Smooth muscle cell (in vitro differentiated cells): Measurements from ENCODE around the gene BCL6. TPM values are rescaled to one million over a fixed set of nuclear protein-coding genes. Genes with fewer than 3 reads are reported as not detected.

Experiments used
- DNase-seq: peaks from one replicate; lab custom pipeline; 2025; ENCODE audit not compliant: unreplicated experiment; lab: John Stamatoyannopoulos, UW
- H2AFZ ChIP-seq: fragments of 200-600 bp; sonication (generic); 2 replicates; pipeline ENCODE4 v1.6.0; 2016; ENCODE audit warnings: antibody characterized with exemption, low read depth, mild to moderate bottlenecking
- H3F3A ChIP-seq: fragments of 200-600 bp; sonication (generic); 2 replicates; pipeline ENCODE4 v1.6.0; 2017; ENCODE audit warnings: antibody characterized with exemption, low read depth
- H3K27ac ChIP-seq: fragments of 200-600 bp; sonication (generic); 2 replicates; pipeline ENCODE4 v1.5.1; 2016; ENCODE audit warnings: low read depth, mild to moderate bottlenecking
- H3K27me3 ChIP-seq: fragments of 200-600 bp; sonication (generic); 2 replicates; pipeline ENCODE4 v1.6.1; 2016; ENCODE audit warnings: low read depth, mild to moderate bottlenecking
- H3K36me3 ChIP-seq: fragments of 200-600 bp; sonication (generic); 2 replicates; pipeline ENCODE4 v1.5.1; 2016; ENCODE audit warnings: low read depth
- H3K4me1 ChIP-seq: fragments of 200-600 bp; sonication (generic); 2 replicates; pipeline ENCODE4 v1.5.1; 2016; ENCODE audit warnings: low read depth
- H3K4me2 ChIP-seq: fragments of 200-600 bp; sonication (generic); 2 replicates; pipeline ENCODE4 v1.6.0; 2016; ENCODE audit warnings: mild to moderate bottlenecking
- H3K4me3 ChIP-seq: fragments of 200-600 bp; sonication (generic); 2 replicates; pipeline ENCODE4 v1.5.1; 2016; ENCODE audit warnings: mild to moderate bottlenecking
- H3K79me2 ChIP-seq: fragments of 200-600 bp; sonication (generic); 2 replicates; pipeline ENCODE4 v1.6.0; 2016; ENCODE audit warnings: low read depth, mild to moderate bottlenecking
- H3K9ac ChIP-seq: fragments of 200-600 bp; sonication (generic); 2 replicates; pipeline ENCODE4 v1.6.0; 2016; ENCODE audit warnings: low read depth
- H3K9me3 ChIP-seq: fragments of 200-600 bp; sonication (generic); replicated peaks from 2 replicates; pipeline ENCODE4 v1.5.1; 2016; ENCODE audit warnings: low read depth
- H4K20me1 ChIP-seq: fragments of 200-600 bp; sonication (generic); 2 replicates; pipeline ENCODE4 v1.6.0; 2016; ENCODE audit warnings: low read depth
- WGBS: methylation state at CpG from one replicate; pipeline ENCODE4 v1.1.7; 2016; ENCODE audit warnings: low lambda C conversion rate; 5-methylcytosine and 5-hydroxymethylcytosine counted together
- polyA plus RNA-seq: library from polyadenylated mRNA; unstranded; fragments of >200 nt; fragmentation: Nextera tagmentation; extraction: Ambion mirVana; gene quantifications from 2 replicates; pipeline ENCODE4 v1.2.1, GENCODE V29; 2016
- total RNA-seq: library from RNA; depleted of rRNA; stranded (reverse); fragments of >200 nt; gene quantifications from 2 replicates; pipeline ENCODE4 v1.2.3, GENCODE V29; 2014
- TF ChIP-seq, protein P1 (sequence below): fragments of 200-600 bp; sonication (generic); IDR thresholded peaks from 2 replicates; pipeline ENCODE4 v1.5.1; 2017; ENCODE audit warnings: borderline replicate concordance, mild to moderate bottlenecking, antibody characterized with exemption; ENCODE audit not compliant: insufficient read depth, poor library complexity, severe bottlenecking

Gene BCL6
- total and polyA plus RNA-seq, 2 experiments from 2014 or later: 18.3 to 39.1 TPM

GRCh38 chr3:187700249-187700648 lies 45.0 kb downstream of the BCL6 start:
- TF ChIP-seq, protein P1, sequence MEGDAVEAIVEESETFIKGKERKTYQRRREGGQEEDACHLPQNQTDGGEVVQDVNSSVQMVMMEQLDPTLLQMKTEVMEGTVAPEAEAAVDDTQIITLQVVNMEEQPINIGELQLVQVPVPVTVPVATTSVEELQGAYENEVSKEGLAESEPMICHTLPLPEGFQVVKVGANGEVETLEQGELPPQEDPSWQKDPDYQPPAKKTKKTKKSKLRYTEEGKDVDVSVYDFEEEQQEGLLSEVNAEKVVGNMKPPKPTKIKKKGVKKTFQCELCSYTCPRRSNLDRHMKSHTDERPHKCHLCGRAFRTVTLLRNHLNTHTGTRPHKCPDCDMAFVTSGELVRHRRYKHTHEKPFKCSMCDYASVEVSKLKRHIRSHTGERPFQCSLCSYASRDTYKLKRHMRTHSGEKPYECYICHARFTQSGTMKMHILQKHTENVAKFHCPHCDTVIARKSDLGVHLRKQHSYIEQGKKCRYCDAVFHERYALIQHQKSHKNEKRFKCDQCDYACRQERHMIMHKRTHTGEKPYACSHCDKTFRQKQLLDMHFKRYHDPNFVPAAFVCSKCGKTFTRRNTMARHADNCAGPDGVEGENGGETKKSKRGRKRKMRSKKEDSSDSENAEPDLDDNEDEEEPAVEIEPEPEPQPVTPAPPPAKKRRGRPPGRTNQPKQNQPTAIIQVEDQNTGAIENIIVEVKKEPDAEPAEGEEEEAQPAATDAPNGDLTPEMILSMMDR: no peak
- no peaks in the 10 kb centered on the region for H4K20me1 ChIP-seq
- 98% methylated on average over 2 of the region's 2 CpGs for WGBS
- H3K9ac ChIP-seq: no peak overlapping the region
- no peaks in the 10 kb centered on the region for H3F3A ChIP-seq
- no peak for DNase-seq
- peaks cover 6% of the 10 kb centered on the region for H3K27me3 ChIP-seq
- no peak overlapping the region for H3K4me3 ChIP-seq
- H3K4me2 ChIP-seq: no peak overlapping the region
- H2AFZ ChIP-seq: no peak overlapping the region
- no peak overlapping the region for H3K27ac ChIP-seq
- no peaks in the 10 kb centered on the region for H3K36me3 ChIP-seq
- H3K9me3 ChIP-seq: no peaks in the 10 kb centered on the region
- no peaks in the 10 kb centered on the region for H3K79me2 ChIP-seq
- no peaks in the 10 kb centered on the region for H3K4me1 ChIP-seq

- no peaks in the 10 kb centered on the region for H3F3A ChIP-seq
- H4K20me1 ChIP-seq: no peaks in the 10 kb centered on the region
- WGBS: 94% methylated on average over 30 of the region's 42 CpGs
- peaks cover 6% of the 10 kb centered on the region for H3K27me3 ChIP-seq
- no peaks in the 10 kb centered on the region for H3K79me2 ChIP-seq
- no peak overlapping the region for H3K9ac ChIP-seq
- H3K27ac ChIP-seq: no peak overlapping the region
- no peaks in the 10 kb centered on the region for H3K36me3 ChIP-seq
- no peaks in the 10 kb centered on the region for H3K4me1 ChIP-seq
- no peak for DNase-seq
- no peak overlapping the region for H3K4me3 ChIP-seq
- TF ChIP-seq, protein P1: no peak
- H3K4me2 ChIP-seq: no peak overlapping the region
- no peaks in the 10 kb centered on the region for H3K9me3 ChIP-seq
- H2AFZ ChIP-seq: no peak overlapping the region
Measured at GRCh38 chr3:187698499-187699399, 46.5 kb downstream of the BCL6 start.

GRCh38 chr3:187696021-187696420 lies 49.2 kb downstream of the BCL6 start:
- no peak overlapping the region for H3K9ac ChIP-seq
- WGBS: 52% methylated on average over 4 of the region's 4 CpGs
- no peak for DNase-seq

More at GRCh38 chr3:187696021-187696420, 49.2 kb downstream of the BCL6 start:
- no peak overlapping the region for H3K4me3 ChIP-seq
- H2AFZ ChIP-seq: no peak overlapping the region
- H3K9me3 ChIP-seq: no peaks in the 10 kb centered on the region
- H4K20me1 ChIP-seq: no peaks in the 10 kb centered on the region
- TF ChIP-seq, protein P1: no peak
- no peaks in the 10 kb centered on the region for H3K4me1 ChIP-seq
- H3K79me2 ChIP-seq: no peaks in the 10 kb centered on the region
- no peaks in the 10 kb centered on the region for H3K36me3 ChIP-seq
- H3K27me3 ChIP-seq: peaks cover 6% of the 10 kb centered on the region
- H3K27ac ChIP-seq: no peak overlapping the region
- no peaks in the 10 kb centered on the region for H3F3A ChIP-seq
- H3K4me2 ChIP-seq: no peak overlapping the region
